HG02870 (cell line): Measurements from ENCODE around the gene DLL4.

ENCODE experiments used
- ATAC-seq: cut with Tn5 transposase; IDR thresholded peaks from one replicate; pipeline ENCODE4 v1.9.1; 2021; ENCODE audit warnings: mild to moderate bottlenecking, moderate library complexity; ENCODE audit not compliant: unreplicated experiment

Gene DLL4

GRCh38 chr15:40926659-40927494, 2.3 kb upstream of the DLL4 start:
- ATAC-seq: no peak

- no peak for ATAC-seq
Observed at GRCh38 chr15:40927495-40927872, 1.7 kb upstream of the DLL4 start.

DNA sequence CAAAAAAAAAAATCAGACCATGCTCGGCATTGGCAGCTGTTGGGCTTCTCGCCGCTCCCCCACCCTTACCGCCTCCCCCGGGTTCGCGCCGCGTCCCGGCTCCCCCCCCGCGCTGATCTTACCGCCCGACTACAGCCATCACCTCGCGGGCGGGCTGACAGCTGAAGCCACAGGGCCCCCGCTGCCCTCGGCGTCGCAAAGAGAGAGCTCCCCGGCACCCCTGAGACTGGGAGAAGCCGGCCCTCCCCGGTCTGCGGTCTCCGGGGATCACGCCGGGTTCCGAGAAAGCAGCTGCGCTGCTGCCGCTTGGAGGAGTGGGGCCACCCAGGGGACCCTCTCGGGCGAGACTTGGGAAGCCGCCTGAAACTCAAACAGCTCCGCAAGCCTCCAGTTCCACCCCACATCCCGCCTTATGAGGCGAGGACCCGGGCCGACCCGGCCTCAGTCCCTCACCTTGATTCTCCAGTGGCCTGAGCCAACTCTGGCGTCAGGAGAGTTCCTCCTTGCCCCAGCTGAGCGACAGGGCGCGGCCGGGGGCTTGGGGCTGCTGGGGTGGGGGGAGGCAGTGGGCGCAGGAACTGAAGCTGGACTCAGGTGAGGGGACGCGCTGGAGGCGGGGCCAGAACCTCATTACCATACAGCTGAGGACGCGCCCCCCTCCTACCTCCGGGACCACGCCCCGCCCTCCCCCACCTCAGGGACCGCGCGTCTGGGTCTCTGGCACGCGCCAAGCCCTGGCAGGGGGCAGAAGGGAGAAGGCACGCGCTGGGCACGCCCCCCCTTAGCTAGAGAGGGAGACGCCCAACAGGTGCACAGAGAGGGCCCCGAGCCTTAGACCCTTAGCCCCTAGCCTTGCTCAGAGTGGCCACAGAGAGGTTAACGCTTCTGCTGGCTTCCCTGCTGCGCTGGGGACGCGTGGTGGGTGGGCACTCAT, 1.0 kb upstream of the DLL4 start:
- no peak for ATAC-seq

- ATAC-seq: no peak
Observed at GRCh38 chr15:40929660-40930429, 705 bp downstream of the DLL4 start.

DNA sequence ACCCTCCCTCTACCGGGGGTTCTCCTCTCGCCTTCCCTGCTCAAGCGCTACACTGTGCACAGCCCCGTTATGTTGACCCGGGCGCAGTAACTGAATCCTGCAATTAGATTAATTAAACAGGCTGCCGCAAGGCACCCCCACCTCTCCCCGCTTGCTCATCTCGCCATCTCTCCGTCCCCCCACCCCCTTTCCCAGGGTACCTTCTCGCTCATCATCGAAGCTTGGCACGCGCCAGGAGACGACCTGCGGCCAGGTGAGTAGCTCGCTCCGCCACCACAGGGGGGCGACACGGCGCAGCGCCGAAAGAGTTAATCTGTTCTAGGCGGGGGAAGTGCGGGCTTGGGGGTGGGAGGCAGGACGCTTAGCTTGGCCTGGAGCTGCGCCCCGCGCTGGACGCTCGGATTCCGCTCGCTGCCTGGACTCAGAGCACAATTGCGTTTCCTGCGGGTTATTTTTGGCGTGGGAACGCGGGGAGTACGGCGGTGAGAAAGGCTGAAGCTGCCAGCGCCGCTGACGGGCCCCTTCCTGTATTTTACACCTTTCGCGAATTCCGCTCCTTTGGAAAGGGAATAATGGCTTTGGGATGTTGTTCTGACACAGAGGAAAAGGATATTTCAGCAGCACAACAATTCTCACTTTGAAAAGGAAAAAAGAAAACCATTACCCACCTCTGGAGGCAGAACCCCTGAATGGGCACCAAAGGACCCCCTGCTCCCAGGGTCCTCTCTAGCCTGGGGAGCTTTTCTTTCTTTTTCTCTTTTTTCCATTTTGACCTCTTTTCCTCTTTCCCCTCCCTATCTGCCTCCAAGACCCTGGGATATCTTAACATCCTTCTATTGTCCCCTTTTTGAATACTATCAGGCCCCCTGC, 1.5 kb downstream of the DLL4 start:
- no peak for ATAC-seq

- no peak for ATAC-seq
Observed at GRCh38 chr15:40931300-40932142, 2.4 kb downstream of the DLL4 start.

- ATAC-seq: no peak
Observed at GRCh38 chr15:40932156-40932555, 3.0 kb downstream of the DLL4 start.

DNA sequence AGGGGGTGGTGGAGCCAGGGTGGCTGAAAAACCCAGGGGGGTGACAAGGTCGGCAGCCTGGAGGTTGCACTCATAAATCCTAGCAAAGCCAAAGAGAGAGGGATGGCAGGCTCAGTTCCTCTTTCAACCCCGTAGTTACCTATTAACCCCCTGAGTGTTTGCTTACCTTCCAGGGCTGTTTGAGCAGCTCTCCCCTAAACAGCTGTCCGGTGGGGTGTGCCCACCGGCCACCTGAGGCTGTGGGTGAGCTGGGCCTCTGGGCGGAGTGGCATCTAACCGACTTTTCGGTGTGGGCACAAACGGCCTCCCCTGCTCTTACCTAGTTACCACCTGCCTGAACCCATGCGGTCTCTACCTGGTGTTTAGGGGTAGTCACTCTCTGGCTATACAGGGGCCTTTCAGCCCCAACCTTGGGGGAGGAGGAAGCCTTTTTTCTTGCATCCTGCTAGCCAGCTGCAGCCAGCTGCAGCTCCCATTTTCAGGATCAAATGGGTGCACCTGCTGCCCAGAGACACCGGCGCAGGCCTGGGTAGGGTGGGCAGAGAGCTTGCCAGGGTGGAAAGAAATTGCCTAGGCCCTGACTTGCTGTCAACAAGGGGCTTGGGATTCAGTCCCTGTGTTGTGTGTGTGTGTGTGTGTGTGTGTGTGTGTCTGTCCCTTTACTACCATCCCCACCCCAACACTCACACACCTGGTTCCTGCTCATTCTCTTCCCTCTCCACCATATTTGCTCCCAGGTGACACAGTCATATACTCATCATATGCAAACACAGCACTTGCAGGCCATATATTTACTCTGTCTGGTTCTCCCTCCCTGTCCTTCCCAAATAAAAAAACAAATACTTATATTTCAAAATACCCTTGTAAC, 3.7 kb downstream of the DLL4 start:
- no peak for ATAC-seq

GRCh38 chr15:40933517-40933902, 4.4 kb downstream of the DLL4 start:
- ATAC-seq: no peak

GRCh38 chr15:40934457-40934856, 5.3 kb downstream of the DLL4 start:
- ATAC-seq: no peak

DNA sequence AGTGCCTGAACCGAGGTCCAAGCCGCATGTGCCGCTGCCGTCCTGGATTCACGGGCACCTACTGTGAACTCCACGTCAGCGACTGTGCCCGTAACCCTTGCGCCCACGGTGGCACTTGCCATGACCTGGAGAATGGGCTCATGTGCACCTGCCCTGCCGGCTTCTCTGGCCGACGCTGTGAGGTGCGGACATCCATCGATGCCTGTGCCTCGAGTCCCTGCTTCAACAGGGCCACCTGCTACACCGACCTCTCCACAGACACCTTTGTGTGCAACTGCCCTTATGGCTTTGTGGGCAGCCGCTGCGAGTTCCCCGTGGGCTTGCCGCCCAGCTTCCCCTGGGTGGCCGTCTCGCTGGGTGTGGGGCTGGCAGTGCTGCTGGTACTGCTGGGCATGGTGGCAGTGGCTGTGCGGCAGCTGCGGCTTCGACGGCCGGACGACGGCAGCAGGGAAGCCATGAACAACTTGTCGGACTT, 7.1 kb downstream of the DLL4 start:
- no peak for ATAC-seq

- ATAC-seq: no peak
Observed at GRCh38 chr15:40936709-40937666, 7.8 kb downstream of the DLL4 start.

- ATAC-seq: no peak
Observed at GRCh38 chr15:40937762-40938535, 8.8 kb downstream of the DLL4 start.

DNA sequence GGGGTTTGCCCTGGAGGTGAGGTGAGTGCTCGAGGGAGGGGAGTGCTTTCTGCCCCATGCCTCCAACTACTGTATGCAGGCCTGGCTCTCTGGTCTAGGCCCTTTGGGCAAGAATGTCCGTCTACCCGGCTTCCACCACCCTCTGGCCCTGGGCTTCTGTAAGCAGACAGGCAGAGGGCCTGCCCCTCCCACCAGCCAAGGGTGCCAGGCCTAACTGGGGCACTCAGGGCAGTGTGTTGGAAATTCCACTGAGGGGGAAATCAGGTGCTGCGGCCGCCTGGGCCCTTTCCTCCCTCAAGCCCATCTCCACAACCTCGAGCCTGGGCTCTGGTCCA, 9.4 kb downstream of the DLL4 start:
- no peak for ATAC-seq

GRCh38 chr15:40940296-40940801, 11.2 kb downstream of the DLL4 start:
- no peak for ATAC-seq

DNA sequence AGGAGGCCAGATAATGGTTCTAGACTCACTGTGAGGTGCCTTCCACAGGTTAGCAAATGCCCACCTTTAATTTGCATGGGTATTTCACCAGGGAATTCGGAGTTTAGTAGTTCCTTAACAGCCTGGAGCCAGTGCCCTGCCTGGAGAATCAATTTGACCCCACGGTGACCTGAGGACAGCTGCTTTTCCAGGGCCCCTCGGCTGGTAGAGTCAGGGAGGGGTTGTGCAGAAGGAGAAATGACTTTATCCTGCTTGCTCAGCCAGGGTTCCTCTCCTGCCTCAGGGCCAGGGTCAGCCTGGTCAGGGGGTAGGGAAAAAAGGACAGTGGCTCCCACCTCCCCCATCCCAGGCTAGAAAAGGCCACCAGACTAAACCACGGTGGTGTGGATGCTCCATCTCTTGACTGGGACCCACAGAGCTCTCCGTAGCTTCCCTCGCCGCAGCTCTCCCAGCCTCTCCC, 12.0 kb downstream of the DLL4 start:
- ATAC-seq: no peak
